T-helper 1 cell (primary cell): ENCODE data around the gene MUSTN1.

Experiments used
- DNase-seq, 5 donors: peaks; one replicate each; pipeline ENCODE4 v3.0.0-alpha.2; 2012 to 2020

The MUSTN1 gene

DNA sequence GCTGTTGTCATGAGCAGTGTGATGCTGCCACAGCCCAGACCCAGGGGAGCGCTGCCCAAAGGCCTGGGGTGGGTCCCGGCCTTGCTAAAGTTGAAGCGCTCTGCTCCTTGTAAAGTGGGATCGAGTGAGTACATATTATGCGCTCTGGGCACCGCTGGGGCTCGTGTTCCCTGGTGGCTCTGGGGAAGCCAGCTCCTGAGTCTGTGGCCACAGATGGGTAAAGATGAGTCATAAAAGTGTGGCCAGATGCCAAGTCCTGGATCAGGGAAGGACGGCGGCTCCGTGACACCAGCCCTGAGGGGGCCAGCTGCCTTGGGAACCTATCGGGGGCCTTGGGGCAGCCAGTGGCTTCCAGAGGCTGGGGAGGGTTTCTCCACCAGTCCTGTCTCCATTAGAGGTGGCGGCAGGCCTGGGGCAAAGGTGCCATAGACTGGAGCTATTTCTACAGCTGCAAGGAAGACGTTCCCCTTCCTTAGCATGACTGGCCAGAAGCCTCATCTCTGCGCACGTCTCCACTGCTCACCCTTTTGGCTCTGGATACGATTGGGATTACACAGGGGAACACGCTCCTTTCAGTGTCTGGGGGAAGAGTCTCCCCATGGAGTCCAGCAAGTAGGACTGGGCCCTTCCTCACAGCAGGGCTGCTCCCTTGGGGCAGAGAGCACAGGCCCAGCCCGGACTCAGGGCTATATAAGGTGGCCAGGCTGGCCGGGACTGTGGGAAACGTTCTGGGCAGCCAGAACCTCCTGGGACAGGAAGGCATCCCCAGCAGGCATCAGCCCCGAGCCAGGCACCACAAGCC, 3.1 kb downstream of the MUSTN1 start:
- no peak for DNase-seq

- no peak for DNase-seq
These were observed 4.1 kb downstream of the MUSTN1 start, which contains the start of gene ITIH4 for GRCh38 chr3:52830535-52831258. Gene ITIH4, minus strand, starts transcription at chr3:52830672. Its CDS starts 30 bp downstream, at chr3:52830642.

DNA sequence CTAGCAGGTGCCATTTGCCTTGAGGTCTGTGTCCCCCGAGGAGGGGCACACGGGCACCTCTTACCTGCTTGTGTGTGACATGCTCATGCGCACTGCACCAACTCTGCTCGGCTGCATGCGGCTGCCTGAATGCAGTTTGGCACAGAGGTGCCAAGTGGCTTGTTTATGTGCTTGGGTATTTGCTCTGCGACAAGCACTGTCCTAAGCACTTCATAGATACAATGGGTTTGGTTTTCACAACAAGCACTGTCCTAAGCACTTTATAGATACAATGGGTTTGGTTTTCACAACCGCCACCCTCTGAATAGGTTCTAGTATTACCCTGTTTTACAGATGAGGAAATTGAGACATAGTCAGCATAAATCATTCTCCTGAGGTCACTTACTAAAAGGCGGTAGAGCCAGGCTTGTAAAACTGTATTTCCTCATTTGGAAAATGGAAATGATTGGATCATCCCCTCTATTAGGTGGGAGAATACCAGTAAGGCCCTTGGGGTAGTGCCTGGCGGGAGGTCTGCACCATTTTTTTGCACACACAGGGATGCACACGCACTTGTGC, 4.8 kb downstream of the MUSTN1 start:
- no peak for DNase-seq

DNA sequence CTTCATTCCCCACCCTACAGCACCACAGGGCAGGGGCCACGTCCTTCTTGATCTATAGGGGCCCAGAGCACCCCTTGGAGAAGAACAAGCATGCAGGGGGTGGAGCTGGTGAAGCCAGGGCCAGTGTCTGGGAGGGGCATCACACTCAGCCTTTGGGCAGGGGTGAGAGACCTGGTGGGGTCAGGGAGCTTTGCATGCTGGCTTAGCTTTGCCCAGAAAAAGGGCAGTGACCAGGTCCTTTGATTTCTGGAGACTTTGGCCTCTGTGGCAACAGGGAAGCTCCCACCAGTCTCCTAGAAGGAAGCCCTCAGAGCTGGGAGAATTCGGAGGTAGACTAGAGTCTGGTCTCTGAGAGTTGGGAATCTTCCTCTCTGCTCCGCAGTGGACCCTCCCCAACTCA, 5.3 kb downstream of the MUSTN1 start:
- DNase-seq, result no peak

- DNase-seq, result no peak
These were observed 6.9 kb downstream of the MUSTN1 start for GRCh38 chr3:52827866-52828376.

DNA sequence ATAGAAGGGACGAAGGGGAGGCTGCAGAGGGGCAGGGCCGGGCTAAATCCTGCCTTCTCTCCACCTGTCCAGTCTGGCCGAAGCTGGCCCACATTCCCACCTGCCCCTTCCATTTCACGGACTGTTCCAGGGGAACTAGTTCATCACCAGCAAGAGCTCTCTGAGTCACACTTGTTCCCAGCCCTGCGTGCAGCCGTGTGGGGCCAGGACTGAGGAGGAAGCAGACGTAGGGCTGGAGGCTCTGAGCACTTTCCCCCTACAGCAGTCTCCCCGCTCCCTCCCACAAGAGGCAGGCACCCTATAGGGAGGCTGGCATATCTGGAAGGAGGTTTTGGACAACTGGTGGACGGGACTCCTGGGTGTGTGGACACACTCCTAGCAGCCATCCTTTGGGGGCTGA, 7.4 kb downstream of the MUSTN1 start:
- DNase-seq, result no peak

GRCh38 chr3:52824037-52824436, 10.8 kb downstream of the MUSTN1 start:
- no peak for DNase-seq

DNA sequence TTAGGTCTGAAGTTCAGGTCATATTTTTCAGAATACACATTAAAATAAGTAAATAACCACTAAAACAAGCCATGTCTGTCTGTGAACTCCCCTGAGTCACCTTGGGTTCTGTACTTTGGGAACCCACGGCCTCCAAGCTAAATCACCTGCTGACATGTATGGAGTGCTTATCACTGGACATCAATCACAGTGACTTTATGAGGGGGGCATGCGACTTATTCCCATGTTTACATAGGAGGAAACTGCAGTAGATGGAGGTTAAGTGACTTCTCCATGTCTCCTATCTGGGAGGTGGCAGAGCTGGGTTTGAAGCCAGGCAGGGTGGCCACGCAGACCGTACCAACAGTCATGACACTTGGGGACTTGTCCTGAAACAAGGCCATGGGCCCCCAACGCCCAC, 12.5 kb downstream of the MUSTN1 start:
- DNase-seq, result no peak

DNA sequence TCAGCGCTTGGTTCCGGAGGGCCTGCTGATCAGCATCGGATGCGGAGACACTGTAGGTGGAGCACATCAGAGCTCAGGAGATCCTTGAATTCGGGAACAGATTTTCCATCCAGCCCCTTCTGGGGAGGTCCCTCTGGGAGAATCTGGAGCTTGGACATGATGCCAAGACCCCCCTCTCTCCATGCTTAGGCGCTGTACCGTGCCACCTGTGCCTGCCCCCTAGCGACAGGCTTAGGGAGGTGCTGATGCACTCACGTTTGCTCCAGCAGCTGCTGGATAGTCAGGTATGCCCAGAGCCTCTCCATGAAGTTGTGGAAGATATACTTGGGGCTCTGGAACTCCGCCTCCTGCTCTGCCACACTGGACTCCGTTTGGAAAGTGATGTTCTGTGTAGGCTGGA, 14.1 kb downstream of the MUSTN1 start:
- peak in 1 of 5 donors; percentile 15 for DNase-seq

DNA sequence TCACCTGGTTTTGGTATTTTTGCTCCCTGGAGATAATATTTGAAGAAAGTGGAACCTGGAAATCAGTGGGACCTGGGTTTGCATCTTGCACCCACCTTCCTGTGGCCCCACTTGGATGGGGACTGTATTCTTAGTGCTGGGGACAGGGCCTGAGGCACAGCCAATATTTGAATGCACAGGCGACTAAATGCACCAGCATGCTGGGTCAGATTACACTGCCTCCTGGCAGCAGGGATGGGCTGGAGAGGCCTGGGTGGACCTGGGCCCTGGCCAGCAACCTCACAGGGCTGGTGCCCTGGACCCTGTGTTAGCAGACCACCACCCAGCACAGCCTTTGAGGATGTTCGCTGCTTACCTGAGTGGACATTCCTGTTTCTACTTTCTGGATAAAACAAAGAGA, 14.9 kb downstream of the MUSTN1 start:
- DNase-seq, result no peak

DNA sequence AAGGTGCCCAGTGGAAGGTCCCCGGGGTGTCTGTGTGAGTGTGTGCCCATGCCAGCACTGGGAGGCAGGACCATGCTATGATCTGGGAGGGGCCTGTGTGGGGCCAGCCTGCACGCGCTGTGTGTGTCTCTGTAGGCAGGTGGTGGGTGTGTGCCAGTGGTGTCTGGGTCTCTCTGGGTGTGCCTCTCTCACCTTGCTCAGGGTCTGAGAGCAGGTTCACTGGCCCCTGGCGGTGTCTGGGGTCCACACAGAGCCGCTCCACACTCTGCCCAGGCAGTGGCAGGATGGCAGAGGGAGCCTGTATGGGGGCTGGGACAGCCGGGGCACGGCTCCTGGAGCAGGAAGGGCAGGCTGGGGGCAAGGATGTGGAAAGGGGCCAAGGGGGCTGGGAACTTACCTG, 17.0 kb downstream of the MUSTN1 start:
- no peak for DNase-seq

GRCh38 chr3:52817221-52817620, 17.6 kb downstream of the MUSTN1 start:
- no peak for DNase-seq

- no peak for DNase-seq
These were observed 18.2 kb downstream of the MUSTN1 start for GRCh38 chr3:52816654-52817053.

DNA sequence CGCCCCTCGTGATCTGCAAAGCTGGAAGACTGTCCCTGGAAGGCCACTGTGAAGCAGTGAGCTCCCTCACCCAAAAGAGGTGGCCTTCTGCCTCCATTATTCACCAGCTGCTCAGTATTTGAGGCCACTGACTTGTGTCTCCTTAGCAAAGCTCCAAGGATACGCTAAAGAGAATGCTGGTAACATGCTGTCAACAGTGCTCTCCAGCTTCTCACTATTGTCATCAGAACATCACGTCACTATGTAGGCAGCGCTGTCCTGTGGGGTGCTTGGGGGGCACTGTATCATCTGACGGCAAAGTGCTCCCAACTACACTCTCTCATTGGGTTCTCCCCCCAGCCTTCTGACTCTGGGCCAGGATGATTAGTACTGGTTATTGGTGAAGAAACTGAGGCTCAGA, 18.6 kb downstream of the MUSTN1 start:
- DNase-seq, result no peak

DNA sequence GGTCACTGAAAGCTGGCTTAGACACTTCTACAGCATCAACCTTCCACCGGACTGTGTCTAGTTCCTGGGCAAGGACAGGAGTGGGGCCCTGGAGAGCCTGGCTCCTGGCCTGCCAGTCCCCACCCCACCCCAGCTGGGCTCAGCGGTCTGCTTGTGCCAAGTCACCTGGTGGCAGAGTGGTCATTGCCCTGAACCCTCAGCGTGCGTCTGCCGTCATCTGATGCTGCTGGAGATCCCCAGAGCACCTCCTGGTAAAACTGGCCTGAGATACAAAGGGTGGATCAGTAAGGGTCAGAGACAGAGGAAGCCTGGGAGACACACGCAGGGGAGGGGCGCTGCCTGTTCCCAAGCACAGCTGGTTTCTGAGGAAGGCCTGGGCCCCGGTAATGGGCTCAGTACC, 21.0 kb downstream of the MUSTN1 start:
- no peak for DNase-seq

DNA sequence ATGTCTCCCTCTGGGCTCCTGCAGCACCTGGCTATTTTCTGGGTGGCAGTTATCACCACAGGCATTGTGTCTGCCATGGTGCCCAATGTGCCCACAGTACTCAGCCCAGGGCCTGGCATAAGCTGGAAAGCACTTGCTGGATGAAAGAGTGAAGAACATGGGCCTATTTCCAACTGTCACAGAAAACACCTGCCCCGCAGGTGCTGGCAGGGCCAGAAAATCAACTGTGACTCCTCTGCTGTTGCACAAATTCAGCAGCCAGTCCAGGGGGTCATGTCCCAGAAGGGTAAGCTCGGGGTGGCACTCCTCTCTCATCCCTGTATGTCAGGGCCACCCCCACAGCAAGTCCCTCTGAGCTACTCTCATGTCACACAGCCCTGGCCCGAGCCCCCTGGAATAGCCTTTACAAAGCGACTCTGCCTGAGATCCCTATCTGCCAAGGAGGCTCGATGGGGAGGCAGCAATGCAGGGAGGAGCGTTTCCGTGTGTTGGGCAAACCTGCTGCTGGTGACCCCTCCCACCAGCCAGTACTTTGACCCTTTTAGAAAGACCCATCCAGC, 23.3 kb downstream of the MUSTN1 start:
- DNase-seq, result no peak

DNA sequence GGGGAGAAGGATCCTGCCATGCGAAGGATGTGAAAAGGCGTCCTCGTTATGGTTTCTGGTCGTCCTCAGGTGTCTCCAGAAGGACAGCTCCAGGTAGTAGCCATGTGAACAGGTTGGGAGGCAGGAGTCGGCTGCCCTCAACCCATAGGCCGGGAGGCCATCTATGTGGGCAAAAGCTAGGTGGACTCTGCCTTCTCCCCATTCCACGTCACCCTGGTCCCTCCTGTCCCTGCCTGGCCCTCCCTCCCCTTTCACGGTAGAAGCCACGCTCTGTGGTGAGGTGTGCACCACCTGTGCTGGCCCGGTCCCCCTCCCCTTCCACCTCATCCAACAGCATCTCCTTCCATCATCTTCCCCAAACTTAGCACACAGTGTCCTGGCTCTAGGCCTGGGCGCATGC, 23.9 kb downstream of the MUSTN1 start:
- no peak for DNase-seq

DNA sequence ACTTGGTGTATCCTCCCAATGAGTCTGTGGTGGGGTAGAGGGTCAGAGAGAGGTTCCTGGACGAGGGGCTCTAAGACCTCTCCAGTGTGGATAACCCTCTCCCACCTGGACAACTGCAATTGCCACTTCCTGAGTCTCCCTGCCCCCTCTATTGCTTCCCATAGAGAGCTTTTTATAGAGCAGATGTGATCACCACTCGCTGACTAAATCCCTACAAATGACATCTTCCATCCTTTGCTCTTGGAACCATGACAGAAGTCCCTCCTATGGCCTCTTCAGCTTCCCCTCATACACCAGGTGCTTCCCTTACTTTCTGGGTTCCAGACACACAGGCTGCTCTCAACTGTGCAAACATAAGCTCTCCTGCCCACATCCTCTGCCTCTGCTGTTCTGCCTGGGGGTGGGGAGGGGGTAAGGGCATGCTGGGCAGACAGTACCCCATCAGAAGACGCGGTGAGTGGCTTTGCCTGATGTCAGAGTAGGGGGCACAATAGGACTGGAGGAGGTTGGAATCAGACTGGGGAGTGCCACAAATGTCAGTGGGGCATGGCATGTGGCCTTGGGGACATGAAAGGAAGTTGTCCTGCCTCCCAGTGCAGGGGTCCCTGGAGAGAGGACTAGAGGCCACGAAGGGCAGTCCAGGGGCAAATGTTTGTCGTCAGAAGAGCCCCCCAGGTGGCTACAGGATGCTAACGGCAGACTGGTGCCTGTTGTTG, 25.0 kb downstream of the MUSTN1 start:
- DNase-seq, result no peak

DNA sequence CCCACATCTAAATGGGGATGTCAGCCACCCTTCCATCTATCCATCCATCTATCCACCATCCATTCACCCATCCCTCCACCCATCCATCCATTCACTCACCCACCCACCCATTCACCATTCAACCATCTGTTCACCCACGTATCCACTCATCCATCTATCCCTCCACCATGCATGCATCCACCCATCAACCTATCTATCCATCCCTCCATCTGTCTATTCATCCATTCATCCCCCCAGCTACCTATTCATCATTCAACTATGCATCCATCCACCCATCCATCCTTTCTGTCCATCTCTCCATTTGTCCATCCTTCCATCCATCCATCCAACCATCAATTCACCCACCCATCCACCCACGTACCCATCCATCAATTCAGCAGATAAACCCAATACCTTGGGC, 25.7 kb downstream of the MUSTN1 start:
- DNase-seq, result no peak

GRCh38 chr3:52805270-52806039, 29.4 kb downstream of the MUSTN1 start:
- no peak for DNase-seq

GRCh38 chr3:52801839-52802238, 33.0 kb downstream of the MUSTN1 start:
- DNase-seq, result no peak

DNA sequence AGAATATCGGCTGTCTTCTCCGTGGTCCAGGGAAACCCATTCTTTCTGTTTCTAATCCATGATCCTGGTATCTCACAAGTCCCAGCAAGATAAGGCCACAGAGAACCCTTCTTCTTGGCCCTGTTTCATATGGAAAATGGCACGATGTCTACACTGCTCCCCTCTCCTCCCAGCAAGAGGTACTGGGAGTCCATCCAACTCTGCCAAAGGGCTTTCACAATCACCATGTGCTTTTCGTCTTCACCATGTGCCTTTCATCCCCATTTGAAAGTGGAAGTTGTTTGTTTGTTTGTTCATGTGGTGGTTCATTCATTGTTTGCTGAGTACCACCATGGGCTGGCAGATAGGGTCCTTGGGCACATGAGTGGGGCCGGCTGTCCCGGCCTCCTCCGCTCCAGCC, 34.7 kb downstream of the MUSTN1 start:
- no peak for DNase-seq
